Measurements from ENCODE around the gene KRT38. TPM values are rescaled to one million over a fixed set of nuclear protein-coding genes. Genes with fewer than 3 reads are reported as not detected.

KRT38 gene
- total RNA-seq, result not detected in 2 replicates

GRCh38 chr17:41440531-41441033, at the start of gene KRT38:
Gene KRT38 (minus strand): TSS chr17:41440983. CDS start chr17:41440921, 62 bp downstream.
- DNase-seq (ENCODE audit: low read depth, low spot score), result no peak

- no peak for DNase-seq (ENCODE audit: low read depth, low spot score)
Observed at GRCh38 chr17:41489531-41489930, 48.7 kb upstream of the KRT38 start, which contains the start of gene KRT36. Gene KRT36 (minus strand): TSS chr17:41489910. CDS start chr17:41489864, 46 bp downstream.

DNA sequence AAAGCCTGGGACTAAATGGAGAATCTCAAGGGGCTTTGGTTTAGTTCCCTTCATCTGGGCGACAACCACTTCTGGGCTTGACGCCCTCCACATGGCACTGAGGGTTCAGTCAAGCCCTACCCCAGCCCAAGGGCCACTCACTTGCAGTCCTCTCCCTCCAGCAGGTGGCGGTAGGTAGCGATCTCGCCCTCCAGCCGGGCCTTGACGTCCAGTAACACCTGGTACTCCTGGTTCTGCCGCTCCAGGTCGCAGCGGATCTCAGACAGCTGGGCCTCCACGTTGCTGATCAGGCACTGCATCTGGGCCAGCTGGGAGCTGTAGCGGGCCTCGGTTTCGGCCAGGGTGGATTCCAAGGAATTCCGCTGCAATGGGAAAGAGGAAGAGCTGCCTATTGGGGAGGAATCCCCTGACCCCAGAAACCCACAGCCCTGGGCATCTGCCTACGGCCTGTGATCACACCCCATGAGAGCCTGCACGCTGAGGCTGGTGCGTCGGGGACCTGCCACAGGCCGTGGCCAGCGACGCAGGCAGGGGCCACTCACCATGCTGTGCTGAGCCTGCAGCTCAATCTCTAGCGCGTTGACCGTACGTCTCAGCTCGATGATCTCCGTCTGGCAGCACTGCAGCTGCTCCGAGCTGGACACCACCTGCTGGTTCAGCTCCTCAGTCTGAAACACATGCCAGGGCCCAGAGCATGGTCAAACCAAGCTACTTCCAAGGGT, 46.2 kb upstream of the KRT38 start:
- no peak for DNase-seq (ENCODE audit: low read depth, low spot score)

DNA sequence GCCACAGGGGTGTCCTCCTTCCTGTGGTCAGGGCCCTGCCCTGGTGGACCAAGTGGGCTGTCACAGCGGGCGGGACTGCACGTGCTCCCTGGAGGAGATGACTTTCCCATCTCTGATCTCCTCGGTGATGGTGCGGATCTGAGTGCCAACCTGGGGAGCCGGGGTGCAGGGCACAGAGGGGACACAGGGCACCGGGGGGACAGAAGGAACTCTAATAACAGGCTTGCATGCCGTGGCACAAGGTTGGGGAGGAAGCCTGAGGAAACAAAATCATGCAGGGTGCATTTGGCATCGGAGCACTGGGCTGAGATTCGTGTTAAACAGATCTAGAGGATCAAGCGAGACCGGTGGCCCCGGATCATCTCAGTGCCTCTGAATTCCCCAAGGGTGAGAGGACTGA, 45.5 kb upstream of the KRT38 start:
- no peak for DNase-seq (ENCODE audit: low read depth, low spot score)

- DNase-seq (ENCODE audit: low read depth, low spot score), result no peak
Observed at GRCh38 chr17:41484920-41485904, 44.4 kb upstream of the KRT38 start.

- DNase-seq (ENCODE audit: low read depth, low spot score), result no peak
Observed at GRCh38 chr17:41483991-41484826, 43.4 kb upstream of the KRT38 start.

- no peak for DNase-seq (ENCODE audit: low read depth, low spot score)
Observed at GRCh38 chr17:41483531-41483930, 42.7 kb upstream of the KRT38 start.

- no peak for DNase-seq (ENCODE audit: low read depth, low spot score)
Observed at GRCh38 chr17:41481036-41481435, 40.3 kb upstream of the KRT38 start, which contains the start of gene KRT35. Gene KRT35 (minus strand): TSS chr17:41481151. CDS start chr17:41481097, 54 bp downstream.

GRCh38 chr17:41480581-41480980, 39.8 kb upstream of the KRT38 start:
- no peak for DNase-seq (ENCODE audit: low read depth, low spot score)

GRCh38 chr17:41480136-41480535, 39.4 kb upstream of the KRT38 start:
- DNase-seq (ENCODE audit: low read depth, low spot score), result no peak

- DNase-seq (ENCODE audit: low read depth, low spot score), result no peak
Observed at GRCh38 chr17:41478237-41478636, 37.5 kb upstream of the KRT38 start.

- DNase-seq (ENCODE audit: low read depth, low spot score), result no peak
Observed at GRCh38 chr17:41476866-41477815, 36.4 kb upstream of the KRT38 start.

DNA sequence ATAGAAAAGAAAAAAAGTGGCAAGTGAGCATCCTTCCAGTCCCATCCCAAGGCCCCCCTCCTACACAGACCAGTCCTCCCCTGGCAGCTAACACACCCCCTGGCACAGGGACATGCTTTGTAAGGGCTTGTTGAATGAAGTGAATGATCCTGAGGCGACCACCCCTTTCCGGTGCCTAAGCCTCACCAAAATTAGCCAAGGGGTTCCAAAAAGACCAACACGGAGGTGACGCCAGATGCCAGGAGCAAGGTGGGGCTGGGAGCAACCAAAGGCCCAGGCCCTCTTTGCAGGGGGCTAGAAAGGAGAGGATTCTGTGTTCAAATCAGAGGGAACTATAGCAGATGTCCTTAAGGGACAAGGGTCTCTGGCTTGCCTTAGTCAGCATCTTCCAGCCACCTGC, 34.6 kb upstream of the KRT38 start:
- DNase-seq (ENCODE audit: low read depth, low spot score), result no peak

GRCh38 chr17:41474863-41475262, 34.1 kb upstream of the KRT38 start:
- no peak for DNase-seq (ENCODE audit: low read depth, low spot score)

DNA sequence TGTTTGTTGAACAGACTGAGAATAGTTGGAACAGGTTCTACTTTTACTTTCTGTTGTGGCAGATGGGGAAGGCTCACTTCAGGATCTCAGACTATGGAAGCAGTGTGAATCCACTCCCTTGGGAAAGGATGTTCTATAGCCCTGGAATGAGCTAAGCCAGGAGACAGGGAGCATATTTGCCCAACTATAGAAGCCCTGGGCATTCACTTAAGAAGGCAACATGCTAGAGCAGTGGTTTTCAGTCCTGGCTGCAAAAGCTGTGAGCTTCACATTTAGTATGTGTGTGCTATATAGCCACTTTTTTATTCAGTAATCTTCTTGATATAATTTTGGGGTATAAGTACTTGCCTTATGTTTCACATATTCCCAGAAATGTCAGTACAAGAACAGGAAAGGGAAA, 27.6 kb upstream of the KRT38 start:
- no peak for DNase-seq (ENCODE audit: low read depth, low spot score)

DNA sequence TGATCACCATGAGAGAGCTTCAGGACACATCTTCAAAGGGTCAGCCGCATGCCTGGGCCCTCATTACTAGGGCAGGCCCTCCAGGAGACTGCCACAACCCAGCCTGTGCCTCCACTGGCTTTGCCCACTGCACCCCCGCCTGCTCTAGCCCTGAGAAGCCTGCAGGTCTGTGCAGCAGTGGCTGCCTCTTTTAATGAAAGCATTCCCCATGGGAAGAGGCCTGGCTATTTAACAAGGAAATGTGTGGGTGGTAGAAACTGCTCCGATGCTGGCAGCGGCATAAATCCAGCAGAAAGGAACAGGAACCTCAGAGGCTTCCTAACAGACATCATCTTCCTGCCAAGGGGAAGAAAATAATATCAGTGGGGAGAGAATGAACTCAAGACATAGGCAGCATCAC, 26.8 kb upstream of the KRT38 start:
- no peak for DNase-seq (ENCODE audit: low read depth, low spot score)

- no peak for DNase-seq (ENCODE audit: low read depth, low spot score)
Observed at GRCh38 chr17:41466988-41467387, 26.2 kb upstream of the KRT38 start, which contains the start of gene KRT32. Gene KRT32 (minus strand): TSS chr17:41467386. CDS start chr17:41467325, 61 bp downstream.

DNA sequence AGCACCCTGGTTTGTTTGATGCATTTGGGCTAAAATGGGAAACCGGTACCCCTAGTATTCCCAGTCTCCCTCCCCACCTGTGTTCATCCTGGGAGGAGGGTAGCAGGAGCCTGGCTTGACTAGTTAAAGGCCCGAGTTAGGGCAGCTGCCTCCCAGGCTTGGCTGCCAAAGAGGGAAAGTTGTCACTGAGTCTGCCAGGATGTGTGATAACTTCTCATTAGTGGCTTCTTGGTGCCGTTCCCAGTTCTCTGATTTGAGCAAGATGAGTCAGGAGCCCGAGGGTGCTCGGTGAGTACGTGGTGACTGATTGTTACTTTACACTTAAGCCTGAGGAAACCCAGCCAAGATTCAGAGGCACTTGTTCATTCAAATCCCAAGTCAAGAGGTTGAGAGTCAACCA, 23.9 kb upstream of the KRT38 start:
- peak; percentile 10 for DNase-seq (ENCODE audit: low read depth, low spot score)

GRCh38 chr17:41464173-41464572, 23.4 kb upstream of the KRT38 start:
- DNase-seq (ENCODE audit: low read depth, low spot score), result no peak

DNA sequence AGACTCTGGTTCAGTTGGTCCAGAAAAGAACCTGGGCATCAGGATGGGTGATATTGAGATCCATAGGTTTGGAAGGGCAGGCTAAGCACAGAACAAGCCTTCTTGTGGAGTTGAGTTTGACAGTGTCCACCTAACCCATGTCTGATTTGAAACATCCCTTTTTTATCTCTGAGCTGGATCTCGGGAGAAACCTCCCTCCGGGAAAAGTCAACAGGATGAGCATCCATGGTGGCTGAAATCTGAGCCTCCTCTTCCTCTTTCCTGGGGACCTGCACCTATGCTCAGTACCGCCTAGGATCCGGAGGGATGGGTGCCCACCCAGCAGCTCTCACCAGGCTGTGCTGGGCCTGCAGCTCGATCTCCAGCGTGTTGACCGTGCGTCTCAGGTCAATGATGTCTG, 23.0 kb upstream of the KRT38 start:
- DNase-seq (ENCODE audit: low read depth, low spot score), result no peak

Data from pulmonary artery endothelial cell (primary cell).